ENCODE results near the gene TSPYL4. TPM values are rescaled to one million over a fixed set of nuclear protein-coding genes. Genes with fewer than 3 reads are reported as not detected.

The TSPYL4 gene
- total and polyA plus RNA-seq, 5 experiments from 2014 or later: 12.5 to 24.7 (median 19.4) TPM

DNA sequence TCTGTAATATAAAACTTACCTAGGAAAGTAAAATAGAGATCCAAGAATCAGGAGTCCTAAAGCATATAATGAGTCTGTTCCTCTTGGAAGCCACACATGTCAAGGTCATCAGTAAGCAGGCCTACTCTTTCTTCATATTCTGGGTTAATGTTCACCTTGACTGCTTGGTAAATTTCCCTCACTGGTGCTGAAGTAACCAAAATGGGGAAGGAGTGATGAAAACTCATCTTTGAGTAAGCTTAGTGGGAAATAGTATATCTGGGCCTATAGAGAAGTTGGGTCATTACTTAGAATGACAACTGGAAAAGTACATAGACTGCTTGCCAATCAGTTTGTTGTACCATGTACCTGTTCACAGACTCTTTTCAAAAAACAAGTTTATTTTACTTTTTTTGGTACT, 6.6 kb downstream of the TSPYL4 start:
- POLR2A ChIA-PET: no interaction called here
- peak overlapping the region in 4 of 10 donors; percentile 16 to 72 (median 38) for H3K27ac Mint-ChIP-seq
- H3K36me3 Mint-ChIP-seq: peaks cover 0 to 21% (median 2%) of the 10 kb centered on the region in 3 donors
- no peaks in the 10 kb centered on the region for H3K27me3 Mint-ChIP-seq
- peaks cover 11 to 21% (median 14%) of the 10 kb centered on the region in 4 donors for H3K4me1 Mint-ChIP-seq
- ATAC-seq (no peak), DNase-seq (no peak)
- H3K9me3 Mint-ChIP-seq: no peaks in the 10 kb centered on the region
- no peak overlapping the region for H3K4me3 Mint-ChIP-seq

DNA sequence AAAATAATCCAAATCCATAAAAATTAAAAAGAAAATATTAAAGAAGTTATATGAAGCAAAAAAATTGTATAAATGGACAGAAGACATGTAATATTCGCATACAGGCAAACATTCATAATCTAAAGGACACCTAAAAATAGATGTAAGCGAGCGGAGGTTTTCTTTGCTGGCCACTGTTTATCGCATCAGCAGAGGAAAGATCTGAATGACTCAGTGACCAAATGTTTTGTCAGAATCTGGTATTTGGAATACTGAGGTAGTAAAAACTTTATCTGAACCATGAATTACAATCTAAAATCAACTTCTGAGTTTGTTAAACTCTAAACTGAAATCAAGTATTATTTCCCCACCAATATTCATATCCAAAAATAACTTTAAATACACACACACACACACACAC, 7.8 kb downstream of the TSPYL4 start:
- H3K4me3 Mint-ChIP-seq: no peak overlapping the region
- H3K27me3 Mint-ChIP-seq: no peaks in the 10 kb centered on the region
- peaks cover 0 to 21% (median 2%) of the 10 kb centered on the region in 3 donors for H3K36me3 Mint-ChIP-seq
- POLR2A ChIA-PET: no interaction called here
- no peaks in the 10 kb centered on the region for H3K9me3 Mint-ChIP-seq
- peaks cover 11 to 15% (median 14%) of the 10 kb centered on the region in 4 donors for H3K4me1 Mint-ChIP-seq
- DNase-seq (no peak), ATAC-seq (no peak)
- H3K27ac Mint-ChIP-seq: no peak overlapping the region

DNA sequence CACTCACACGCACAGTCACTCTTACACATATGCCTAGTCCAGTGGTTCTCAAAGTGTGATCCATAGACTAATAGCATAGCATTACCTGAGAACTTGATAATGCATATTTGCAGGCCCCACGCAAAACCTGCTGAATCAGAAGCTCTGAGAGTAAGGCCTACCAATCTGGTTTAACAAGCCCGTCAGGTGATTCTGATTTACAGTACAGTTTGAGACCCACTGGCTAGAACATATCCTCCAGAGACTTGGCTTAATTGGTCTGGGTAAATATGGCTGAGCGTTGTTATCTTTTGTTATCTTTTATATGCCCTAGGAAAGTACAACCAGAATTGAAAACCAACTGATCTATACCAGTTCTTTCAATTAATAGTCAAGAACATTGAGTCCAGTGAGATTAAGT, 9.6 kb downstream of the TSPYL4 start:
- Mint-ChIP-seq H3K4me3 (no peak overlapping the region), H3K36me3 (peaks cover 0 to 25% (median 5%) of the 10 kb centered on the region in 3 donors), H3K4me1 (peaks cover 5 to 13% (median 12%) of the 10 kb centered on the region in 4 donors), H3K27ac (no peak overlapping the region), H3K27me3 (no peaks in the 10 kb centered on the region), H3K9me3 (no peaks in the 10 kb centered on the region)
- no peak for ATAC-seq
- POLR2A ChIA-PET: no interaction called here
- no peak for DNase-seq

DNA sequence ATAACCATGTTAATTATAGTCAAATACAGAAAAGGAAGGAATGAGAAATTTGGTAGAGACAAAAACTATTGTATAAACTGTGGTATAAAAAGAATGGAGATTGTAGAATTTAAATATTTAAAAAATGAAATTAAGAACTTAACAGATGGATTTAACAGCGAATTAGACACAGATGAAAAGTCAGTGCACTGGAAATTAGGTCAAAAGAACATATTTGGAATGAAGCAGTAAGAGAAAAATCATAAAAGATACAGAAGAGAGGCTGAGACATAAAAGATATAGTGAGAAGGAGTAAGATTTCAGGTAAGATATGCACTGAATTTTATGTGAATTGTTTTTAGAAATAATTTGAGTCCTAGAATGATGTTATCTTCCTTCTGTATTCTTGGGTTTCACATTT, 14.0 kb downstream of the TSPYL4 start:
- ATAC-seq: no peak
- H3K27me3 Mint-ChIP-seq: no peaks in the 10 kb centered on the region
- H3K36me3 Mint-ChIP-seq: peaks cover 0 to 47% (median 12%) of the 10 kb centered on the region in 3 donors
- H3K27ac Mint-ChIP-seq: peak overlapping the region in 2 of 10 donors; percentile 31 to 74
- POLR2A ChIA-PET: no interaction called here
- no peaks in the 10 kb centered on the region for H3K9me3 Mint-ChIP-seq
- DNase-seq: no peak
- H3K4me3 Mint-ChIP-seq: no peak overlapping the region
- no peaks in the 10 kb centered on the region for H3K4me1 Mint-ChIP-seq

DNA sequence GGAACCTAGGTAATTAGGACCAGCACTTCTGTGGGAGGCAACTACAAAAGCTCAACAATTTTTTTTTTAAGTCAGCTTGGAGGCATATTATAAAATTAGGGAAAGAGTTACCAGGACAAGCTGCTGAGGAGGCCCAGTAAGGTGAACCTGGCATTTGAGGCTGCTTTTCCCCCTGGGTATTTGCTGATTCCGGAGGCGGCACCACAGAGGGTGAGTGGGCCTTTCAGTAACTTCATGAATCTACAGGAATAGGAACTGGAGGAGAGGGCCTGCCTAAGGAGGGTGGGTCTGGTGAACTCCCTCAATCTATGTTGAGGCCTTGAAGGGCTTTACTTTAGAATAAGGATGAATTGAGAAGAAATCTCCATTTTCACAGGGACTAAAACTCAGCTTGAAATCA, 14.6 kb downstream of the TSPYL4 start:
- ATAC-seq (no peak), DNase-seq (no peak)
- Mint-ChIP-seq H3K36me3 (peaks cover 0 to 47% (median 12%) of the 10 kb centered on the region in 3 donors), H3K27me3 (no peaks in the 10 kb centered on the region), H3K4me1 (no peaks in the 10 kb centered on the region), H3K27ac (no peak overlapping the region), H3K9me3 (no peaks in the 10 kb centered on the region), H3K4me3 (no peak overlapping the region)
- POLR2A ChIA-PET: no interaction called here

DNA sequence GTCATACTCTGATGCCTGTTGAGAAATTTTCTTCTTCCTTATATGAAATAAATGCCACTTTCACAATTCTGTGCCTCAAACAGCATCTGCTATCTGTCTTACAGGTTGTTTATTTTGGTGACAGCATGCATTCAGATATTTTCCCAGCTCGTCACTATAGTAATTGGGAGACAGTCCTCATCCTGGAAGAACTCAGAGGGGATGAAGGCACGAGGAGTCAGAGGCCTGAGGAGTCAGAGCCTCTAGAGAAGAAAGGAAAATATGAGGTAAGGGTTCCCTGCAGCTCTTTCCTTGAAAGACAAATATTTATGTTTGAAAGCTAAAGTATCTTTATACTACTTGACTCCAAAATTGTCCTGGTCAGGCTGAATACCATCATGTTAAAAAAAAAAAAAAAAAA, 15.8 kb downstream of the TSPYL4 start:
- H3K27me3 Mint-ChIP-seq: no peaks in the 10 kb centered on the region
- no peak for DNase-seq
- no peaks in the 10 kb centered on the region for H3K9me3 Mint-ChIP-seq
- POLR2A ChIA-PET: no interaction called here
- no peak overlapping the region for H3K27ac Mint-ChIP-seq
- peaks cover 0 to 44% (median 12%) of the 10 kb centered on the region in 3 donors for H3K36me3 Mint-ChIP-seq
- no peaks in the 10 kb centered on the region for H3K4me1 Mint-ChIP-seq
- no peak overlapping the region for H3K4me3 Mint-ChIP-seq
- ATAC-seq: no peak

DNA sequence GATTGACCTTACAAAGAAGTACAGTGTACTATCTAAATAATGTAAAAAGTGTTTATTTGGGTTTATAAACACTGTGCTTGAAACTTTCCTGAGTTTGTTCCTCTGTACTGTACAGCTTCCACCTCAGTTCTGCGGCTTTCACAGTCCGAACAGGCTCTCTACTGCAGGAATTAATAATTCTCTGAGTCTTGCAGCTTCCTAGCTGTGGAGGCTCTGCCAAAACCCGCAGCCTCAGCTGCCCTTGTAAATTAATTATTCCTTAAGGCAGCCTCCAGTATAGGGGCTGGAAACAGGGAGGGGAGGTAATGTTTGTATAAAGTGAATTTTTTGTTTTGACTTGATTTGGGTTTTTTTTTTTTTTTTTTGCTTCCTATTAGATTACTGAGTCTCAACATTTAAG, 19.2 kb downstream of the TSPYL4 start:
- no peak for ATAC-seq
- H3K27ac Mint-ChIP-seq: no peak overlapping the region

DNA sequence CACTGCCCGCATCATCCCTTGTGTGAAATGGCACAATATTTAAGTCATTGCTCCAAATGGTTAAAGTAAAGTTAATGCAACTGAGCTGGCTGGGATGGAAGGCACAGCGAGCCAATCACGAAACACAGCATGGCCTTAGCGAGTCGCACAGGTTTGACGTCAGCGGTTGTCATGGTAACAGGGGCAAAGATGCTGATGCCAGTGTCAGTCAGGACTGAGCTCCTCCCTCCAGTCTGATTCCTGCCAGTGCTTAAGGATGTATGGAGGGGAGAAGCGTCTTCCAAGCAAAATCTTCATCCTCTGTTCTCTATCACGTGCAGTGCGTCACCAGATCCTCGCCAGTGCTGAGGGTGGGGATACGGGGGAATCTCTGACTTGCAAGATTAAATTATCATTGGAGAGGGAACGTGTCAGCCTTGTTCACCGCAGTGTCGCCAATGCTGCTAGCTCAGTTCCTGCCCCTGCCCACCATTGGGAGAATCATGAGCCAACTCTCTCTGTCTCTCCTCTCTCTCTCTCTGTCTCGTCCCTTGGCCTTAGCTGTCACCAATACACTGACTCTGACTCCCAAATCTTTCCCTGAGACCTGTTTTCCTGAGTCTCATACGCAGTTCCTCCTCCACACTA, 24.5 kb downstream of the TSPYL4 start:
- ATAC-seq (no peak), DNase-seq (no peak)
- peak overlapping the region in 4 of 10 donors; percentile 16 to 61 (median 48) for H3K27ac Mint-ChIP-seq
- H3K9me3 Mint-ChIP-seq: no peaks in the 10 kb centered on the region
- no peak overlapping the region for H3K4me3 Mint-ChIP-seq
- peaks cover 0 to 25% (median 4%) of the 10 kb centered on the region in 3 donors for H3K36me3 Mint-ChIP-seq
- peaks cover 0 to 9% (median 2%) of the 10 kb centered on the region in 4 donors for H3K4me1 Mint-ChIP-seq
- H3K27me3 Mint-ChIP-seq: no peaks in the 10 kb centered on the region
- POLR2A ChIA-PET: no interaction called here

More for the DNA sequence above, 19.2 kb downstream of the TSPYL4 start:
- Mint-ChIP-seq H3K27me3 (no peaks in the 10 kb centered on the region), H3K4me1 (peaks cover 0 to 2% (median under 1%) of the 10 kb centered on the region in 4 donors), H3K9me3 (no peaks in the 10 kb centered on the region), H3K36me3 (peaks cover 0 to 46% (median 7%) of the 10 kb centered on the region in 3 donors), H3K4me3 (no peak overlapping the region)
- POLR2A ChIA-PET: no interaction called here
- DNase-seq: no peak

DNA sequence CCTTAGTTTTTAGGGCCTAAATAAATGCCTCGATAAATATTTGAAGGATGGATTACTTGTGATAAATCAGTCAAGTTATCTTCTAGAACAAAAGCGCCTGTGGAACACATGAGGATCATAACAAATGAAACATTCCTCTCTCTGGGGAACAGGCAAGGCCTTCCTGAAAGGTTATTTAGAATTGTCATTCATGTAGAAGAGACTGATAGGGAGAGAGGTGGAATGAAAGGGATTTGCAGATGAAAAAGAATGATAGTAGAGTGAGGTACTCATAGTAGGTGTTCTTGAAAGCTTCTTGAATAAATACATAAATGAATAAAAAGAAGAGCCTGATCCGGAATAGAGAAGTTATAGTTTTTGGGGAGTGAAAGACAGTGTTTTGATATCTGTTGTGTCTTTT, 30.5 kb downstream of the TSPYL4 start:
- no peak overlapping the region for H3K4me3 Mint-ChIP-seq
- no peak overlapping the region for H3K27ac Mint-ChIP-seq
- POLR2A ChIA-PET: no interaction called here
- peaks cover 0 to 33% (median 18%) of the 10 kb centered on the region in 3 donors for H3K36me3 Mint-ChIP-seq
- H3K9me3 Mint-ChIP-seq: no peaks in the 10 kb centered on the region
- H3K27me3 Mint-ChIP-seq: no peaks in the 10 kb centered on the region
- peaks cover 0 to 12% (median under 1%) of the 10 kb centered on the region in 4 donors for H3K4me1 Mint-ChIP-seq
- no peak for ATAC-seq
- DNase-seq: no peak

DNA sequence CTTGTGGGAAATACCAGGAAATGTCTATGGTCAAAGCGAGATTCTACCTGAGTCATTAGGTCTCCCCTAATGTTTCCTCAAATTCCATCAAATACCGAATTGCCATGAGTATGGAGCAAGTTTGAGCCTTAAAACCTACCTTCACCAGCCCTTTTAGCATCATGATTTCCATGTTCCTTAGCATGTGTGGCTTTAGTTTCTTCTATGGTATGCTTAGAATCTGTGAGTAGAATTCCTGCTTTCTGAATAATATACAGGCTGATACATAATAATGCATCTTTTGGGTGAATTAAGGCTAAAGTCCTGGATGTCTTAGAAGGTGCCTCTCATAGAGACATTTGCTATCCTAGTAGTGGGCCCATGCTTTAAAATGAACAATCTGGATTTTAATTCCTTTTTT, 32.0 kb downstream of the TSPYL4 start:
- Mint-ChIP-seq H3K9me3 (no peaks in the 10 kb centered on the region), H3K27me3 (no peaks in the 10 kb centered on the region), H3K4me3 (no peak overlapping the region), H3K27ac (no peak overlapping the region), H3K4me1 (peaks cover 0 to 16% (median 3%) of the 10 kb centered on the region in 4 donors), H3K36me3 (peaks cover 0 to 33% (median 18%) of the 10 kb centered on the region in 3 donors)
- no peak for DNase-seq
- POLR2A ChIA-PET: no interaction called here
- no peak for ATAC-seq

DNA sequence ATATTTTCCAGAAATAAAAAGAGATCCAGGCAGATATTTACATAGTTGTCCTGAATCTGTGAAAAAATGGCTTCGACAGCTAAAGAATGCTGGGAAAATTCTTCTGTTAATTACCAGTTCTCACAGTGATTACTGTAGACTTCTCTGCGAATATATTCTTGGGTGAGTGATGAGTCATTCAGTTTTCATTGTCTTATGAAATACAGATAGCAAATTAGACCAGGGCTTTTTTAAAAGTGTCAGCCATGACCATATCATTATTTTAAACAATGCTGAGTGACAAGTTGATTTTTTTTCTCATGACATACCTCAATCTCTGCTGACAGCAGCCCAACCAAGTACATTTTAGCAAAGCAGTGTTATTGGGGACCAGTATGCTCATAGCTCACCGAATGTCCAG, 32.8 kb downstream of the TSPYL4 start:
- peaks cover 0 to 33% (median 18%) of the 10 kb centered on the region in 3 donors for H3K36me3 Mint-ChIP-seq
- H3K9me3 Mint-ChIP-seq: no peaks in the 10 kb centered on the region
- no peaks in the 10 kb centered on the region for H3K27me3 Mint-ChIP-seq
- ATAC-seq (no peak), DNase-seq (no peak)
- peaks cover 0 to 16% (median 4%) of the 10 kb centered on the region in 4 donors for H3K4me1 Mint-ChIP-seq
- H3K27ac Mint-ChIP-seq: no peak overlapping the region
- no peak overlapping the region for H3K4me3 Mint-ChIP-seq
- POLR2A ChIA-PET: no interaction called here

DNA sequence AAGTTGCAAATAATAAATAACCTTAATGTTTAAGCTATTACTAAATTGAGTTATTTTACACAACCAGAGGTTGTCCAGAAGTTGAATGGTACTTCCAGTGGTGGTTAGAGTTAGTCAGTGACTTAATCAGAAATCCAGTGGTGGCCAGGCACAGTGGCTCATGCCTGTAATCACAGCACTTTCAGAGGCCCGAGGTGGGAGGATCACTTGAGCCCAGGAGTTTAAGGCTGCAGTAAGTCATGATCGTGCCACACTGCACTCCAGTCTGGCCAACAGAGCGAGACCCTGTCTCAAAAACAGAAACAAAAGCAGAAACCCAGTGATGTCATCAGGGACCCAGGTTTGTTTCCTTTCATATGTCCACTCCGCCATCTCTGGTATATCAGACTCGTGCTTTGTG, 35.0 kb downstream of the TSPYL4 start:
- Mint-ChIP-seq H3K27ac (no peak overlapping the region), H3K27me3 (no peaks in the 10 kb centered on the region), H3K4me3 (no peak overlapping the region), H3K36me3 (peaks cover 0 to 25% (median 16%) of the 10 kb centered on the region in 3 donors), H3K9me3 (no peaks in the 10 kb centered on the region), H3K4me1 (peaks cover 0 to 7% (median 3%) of the 10 kb centered on the region in 4 donors)
- no peak for ATAC-seq
- POLR2A ChIA-PET: no interaction called here
- no peak for DNase-seq

DNA sequence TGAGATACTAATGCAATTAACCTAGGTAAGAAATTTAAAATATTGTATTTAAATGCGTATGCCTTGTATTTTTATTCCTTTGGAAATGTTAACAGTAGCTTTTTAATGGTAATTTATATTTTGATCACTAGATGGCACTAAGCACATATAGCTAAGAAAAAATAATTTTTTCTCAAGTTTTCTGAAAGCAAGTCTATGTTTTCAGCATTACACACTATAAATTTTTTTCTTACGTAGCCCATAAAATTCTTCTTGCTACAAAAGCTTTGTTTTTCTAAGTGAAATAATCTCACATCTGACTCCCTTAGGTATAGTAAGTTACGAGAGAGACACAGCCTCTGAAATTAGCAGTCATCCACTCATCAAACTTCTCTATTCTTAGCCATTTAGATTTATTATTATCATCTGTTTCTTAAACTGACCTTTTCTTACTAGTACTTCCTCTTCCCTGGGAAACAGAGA, 35.7 kb downstream of the TSPYL4 start:
- Mint-ChIP-seq H3K9me3 (no peaks in the 10 kb centered on the region), H3K27me3 (no peaks in the 10 kb centered on the region), H3K4me3 (no peak overlapping the region), H3K36me3 (peaks cover 0 to 20% (median 14%) of the 10 kb centered on the region in 3 donors), H3K4me1 (peaks cover 0 to 7% (median 3%) of the 10 kb centered on the region in 4 donors), H3K27ac (no peak overlapping the region)
- peak in 3 of 10 donors; percentile 12 to 34 (median 25) for DNase-seq
- POLR2A ChIA-PET: no interaction called here
- no peak for ATAC-seq

DNA sequence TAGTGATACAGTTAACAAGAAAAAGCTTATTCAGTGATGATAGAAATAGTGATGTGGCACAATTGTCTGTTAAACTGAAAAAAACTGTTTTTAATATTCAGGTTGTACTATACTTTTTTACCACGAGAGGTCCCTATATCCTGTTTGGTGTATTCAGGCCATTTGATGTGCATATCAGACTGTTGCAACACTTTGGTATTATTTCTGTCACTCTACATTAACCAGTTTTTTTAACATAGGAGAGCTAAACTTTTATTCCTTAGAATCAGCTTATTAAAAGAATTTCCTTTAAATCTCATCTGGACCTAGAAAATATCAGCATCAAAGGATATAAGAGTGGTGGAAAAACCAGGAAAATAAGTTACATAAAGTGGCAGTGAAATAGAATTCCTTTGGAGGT, 36.8 kb downstream of the TSPYL4 start:
- Mint-ChIP-seq H3K4me3 (no peak overlapping the region), H3K27ac (peak overlapping the region in 6 of 10 donors; percentile 3 to 84 (median 40)), H3K4me1 (peaks cover 0 to 7% (median 3%) of the 10 kb centered on the region in 4 donors), H3K36me3 (peaks cover 0 to 12% (median 6%) of the 10 kb centered on the region in 3 donors), H3K9me3 (no peaks in the 10 kb centered on the region), H3K27me3 (no peaks in the 10 kb centered on the region)
- DNase-seq: peak in 3 of 10 donors; percentile 44 to 58 (median 47)
- POLR2A ChIA-PET: no interaction called here
- peak; percentile 58 to 82 for ATAC-seq

Measured in naive thymus-derived CD8-positive, alpha-beta T cell (primary cell).